Stimulated activated CD4-positive, alpha-beta T cell treated with anti-CD3 and anti-CD28 coated beads, Interleukin-1b, Interleukin-23, amount 100 ng/mL, for 24 hours (primary cell): ENCODE results near the gene LRFN3.
"Not testable (repeated sequence)": the region's sequence is repeated elsewhere in the genome, so short reads cannot be mapped to it uniquely, and the experiment has no call there.

Experiments used
- DNase-seq, 4 experiments: peaks; one replicate each; pipeline ENCODE4 v3.0.0-alpha.2; 2020; ENCODE audit warnings: low read depth in 4 of 4, low spot score in 1 of 4

The LRFN3 gene

GRCh38 chr19:35935911-35936737 is at the start of gene LRFN3:
Gene LRFN3, plus strand, starts transcription at chr19:35936374. Its CDS starts 3,052 bp downstream, at chr19:35939426.
- DNase-seq = peak in 2 of 4 experiments; percentile 50 to 62

GRCh38 chr19:35887197-35887596 is 49.0 kb upstream of the LRFN3 start:
- DNase-seq = no peak

DNA sequence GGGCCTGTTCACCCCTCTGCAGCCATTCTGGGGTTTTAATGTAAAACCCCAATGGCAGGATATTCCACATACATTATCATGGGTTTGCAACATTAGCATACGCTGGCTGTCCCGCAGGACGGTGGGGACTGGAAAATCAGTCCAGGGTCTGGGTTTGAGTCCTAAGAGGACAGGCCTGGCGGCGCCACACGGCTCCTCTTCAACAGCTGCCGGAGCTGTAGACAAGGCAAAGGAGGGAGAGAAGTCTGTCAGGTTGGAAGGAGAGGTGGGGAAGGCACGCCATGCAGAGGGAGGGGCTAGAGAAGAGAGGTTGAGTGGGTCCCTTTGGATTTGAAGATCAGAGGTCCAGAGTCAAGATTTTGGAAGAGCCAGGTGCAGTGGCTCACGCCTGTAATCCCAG is 47.8 kb upstream of the LRFN3 start:
- no peak for DNase-seq

DNA sequence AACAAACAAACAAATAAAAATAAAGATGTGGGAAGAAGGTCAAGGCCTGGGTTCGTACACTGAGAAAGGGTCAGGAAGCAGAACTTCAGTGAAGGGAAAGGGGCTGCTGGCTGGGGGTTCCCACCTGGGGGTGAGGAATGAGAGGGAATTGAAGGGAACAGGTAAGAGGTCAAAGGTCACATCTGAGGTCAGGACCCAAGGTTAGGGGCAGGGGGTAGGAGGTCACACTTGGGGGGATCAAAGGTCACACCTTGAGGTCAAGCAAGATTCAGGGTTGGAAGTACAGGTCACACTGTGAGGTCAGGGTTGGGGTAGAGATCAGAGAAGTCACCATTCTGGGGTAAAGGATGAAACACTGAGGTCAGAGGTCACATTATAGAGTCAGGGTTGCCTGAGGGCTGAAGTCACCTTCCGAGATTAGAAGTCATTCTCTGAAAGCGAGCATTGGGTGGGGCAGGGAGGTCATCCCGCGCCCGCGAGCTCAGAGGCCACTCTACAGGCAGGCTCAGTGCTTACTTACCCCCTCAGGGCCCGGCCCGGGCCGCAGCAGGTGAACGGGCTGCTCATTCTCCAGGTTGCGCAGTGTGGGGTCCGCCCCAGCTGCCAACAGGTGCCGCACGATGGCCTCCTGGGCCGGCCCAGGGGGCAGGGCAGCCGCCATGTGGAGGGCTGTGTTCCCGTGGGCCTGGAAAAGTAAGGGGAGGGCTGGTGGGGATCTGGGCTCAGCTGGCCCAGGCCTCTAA is 46.6 kb upstream of the LRFN3 start:
- DNase-seq = no peak

DNA sequence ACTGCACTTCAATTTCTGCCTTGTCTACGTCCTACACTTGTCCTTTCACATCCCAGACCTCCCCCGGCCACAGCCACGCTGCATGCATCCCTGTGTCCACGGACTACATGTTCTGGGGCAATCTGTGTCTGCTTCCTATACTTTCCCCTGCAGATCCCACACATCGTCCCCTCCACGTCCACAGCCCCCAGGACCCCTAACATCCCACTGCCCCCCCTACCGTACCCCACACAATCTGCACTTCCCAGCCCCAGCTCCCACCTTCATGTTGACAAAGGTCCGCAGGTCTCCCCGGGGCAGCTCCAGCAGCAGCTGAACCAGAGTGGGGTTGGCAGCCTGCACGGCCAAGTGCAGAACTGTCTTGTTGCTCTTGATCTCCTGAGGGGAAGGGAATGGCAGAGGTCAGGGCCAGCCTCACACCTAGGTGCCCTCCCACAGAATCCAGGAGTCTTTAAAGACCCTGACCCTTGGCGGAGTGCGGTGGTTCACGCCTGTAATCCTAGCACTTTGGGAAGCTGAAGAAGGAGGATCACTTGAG is 46.0 kb upstream of the LRFN3 start:
- DNase-seq = no peak

DNA sequence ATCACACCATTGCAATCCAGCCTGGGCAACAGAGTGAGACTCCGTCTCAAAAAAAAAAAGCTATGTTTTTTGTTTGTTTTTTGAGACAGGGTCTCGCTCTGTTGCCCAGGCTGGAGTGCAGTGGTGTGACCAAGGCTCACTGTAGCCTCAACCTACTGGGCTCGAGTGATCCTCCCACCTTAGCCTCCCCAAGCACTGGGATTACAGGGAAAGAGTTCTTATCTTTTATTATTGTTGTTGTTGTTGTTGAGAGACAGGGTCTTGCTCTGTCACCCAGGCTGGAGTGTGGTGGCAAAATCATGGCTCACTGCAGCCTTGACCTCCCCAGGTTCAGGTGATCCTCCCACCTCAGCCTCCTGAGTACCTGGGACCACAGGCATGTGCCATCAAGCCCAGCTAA is 44.4 kb upstream of the LRFN3 start:
- not testable (repeated sequence) for DNase-seq

- no peak for DNase-seq
These were observed 41.8 kb upstream of the LRFN3 start for GRCh38 chr19:35894342-35894741.

GRCh38 chr19:35895911-35896642 is 40.1 kb upstream of the LRFN3 start:
- DNase-seq = no peak

- DNase-seq = no peak
These were observed 39.5 kb upstream of the LRFN3 start for GRCh38 chr19:35896643-35897040.

DNA sequence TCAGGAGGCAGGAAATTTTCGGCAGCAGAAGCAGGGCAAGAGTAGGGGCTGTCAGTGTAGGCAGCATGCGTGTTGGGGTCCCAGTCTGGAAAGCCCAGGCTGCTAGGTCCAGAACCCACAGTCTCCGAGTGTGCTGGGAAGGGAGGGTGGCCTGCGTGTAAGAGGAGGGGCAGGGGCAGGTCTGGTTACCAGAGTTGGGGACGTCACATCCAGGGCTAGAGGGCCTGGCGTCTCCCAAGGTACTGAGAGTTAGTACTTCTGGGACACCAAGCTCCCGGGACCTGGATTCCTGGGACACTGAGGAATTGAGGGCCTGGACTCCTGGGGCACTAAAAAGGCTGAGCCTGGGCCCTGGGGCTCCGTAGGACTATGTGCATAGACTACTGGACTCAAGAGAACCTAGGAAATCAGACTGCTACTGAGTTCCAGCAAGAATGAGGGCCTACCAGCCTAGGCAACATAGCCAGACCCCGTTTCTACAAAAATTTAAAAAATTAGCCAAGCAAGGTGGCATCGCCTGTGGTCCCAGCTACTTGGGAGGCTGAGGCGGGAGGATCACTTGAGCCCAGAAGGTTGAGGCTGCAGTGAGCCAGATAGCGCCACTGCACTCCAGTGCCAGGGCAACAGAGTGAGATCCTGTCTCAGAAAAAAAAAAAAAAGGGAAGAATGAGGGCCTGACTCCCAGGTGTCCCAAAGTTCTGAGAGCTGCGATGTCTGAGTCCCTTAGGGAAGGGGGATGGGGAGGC is 38.3 kb upstream of the LRFN3 start:
- no peak for DNase-seq

- no peak for DNase-seq
These were observed 37.7 kb upstream of the LRFN3 start for GRCh38 chr19:35898499-35898809.

DNA sequence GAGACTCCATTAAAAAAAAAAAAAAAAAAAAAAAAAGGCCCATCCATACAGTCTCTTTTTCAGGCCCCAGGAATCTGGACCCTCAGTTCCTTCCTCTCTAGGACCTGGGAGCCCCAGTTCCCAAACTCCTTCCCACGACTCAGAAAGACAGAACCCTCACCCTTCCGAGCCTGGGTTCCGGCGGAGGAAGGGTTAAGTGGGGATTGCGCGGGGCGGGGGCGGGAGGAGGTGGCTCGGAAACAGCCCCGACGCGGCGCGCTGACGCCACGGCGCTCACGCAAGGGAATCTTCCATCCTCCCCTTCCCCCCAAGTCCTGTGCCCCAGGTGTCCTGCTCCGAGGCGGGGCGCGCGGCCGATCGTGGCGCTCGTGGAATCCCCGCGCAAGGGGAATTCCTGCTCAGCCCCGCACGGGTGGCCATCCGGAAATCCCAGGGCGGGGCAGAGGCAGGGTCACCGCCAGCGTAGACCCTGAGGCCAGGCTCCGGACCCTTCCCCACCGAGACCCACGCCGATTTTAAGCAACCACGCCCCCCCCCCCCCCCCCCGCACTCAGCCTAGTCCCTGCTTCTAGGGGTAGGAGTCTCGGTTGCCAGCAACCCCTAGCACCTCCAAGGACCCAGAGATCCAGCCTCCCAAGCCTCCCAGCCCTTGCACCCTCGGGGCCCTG is 36.5 kb upstream of the LRFN3 start:
- peak; percentile 69 to 84 (median 76) for DNase-seq

DNA sequence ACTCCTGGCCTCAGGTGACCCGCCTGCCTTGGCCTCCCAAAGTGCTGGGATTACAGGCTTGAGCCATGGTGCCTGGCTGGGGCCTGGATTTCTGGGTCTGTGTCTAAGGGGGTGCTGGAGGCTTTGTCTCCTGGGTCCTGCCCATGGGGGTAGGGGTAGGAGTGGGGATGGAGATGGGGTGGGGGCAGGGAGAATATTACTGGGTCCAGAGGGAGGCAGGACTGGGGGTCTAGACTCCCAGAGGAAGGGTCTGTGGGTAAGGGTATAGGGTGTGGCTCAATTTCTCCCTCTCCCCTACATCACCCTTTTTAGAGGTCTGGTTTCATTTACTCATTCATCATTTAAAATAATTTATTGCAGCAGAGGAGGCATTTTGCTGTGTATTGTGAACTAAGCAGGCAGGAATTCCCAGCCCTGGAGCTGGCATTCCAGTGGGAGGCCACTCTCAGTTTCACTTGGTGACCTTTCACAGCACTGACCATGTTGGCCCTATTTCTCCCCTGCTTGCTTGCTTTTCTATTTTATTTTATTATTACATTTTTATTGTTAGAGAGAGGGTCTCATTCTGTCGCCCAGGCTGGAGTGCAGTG is 35.0 kb upstream of the LRFN3 start:
- no peak for DNase-seq

DNA sequence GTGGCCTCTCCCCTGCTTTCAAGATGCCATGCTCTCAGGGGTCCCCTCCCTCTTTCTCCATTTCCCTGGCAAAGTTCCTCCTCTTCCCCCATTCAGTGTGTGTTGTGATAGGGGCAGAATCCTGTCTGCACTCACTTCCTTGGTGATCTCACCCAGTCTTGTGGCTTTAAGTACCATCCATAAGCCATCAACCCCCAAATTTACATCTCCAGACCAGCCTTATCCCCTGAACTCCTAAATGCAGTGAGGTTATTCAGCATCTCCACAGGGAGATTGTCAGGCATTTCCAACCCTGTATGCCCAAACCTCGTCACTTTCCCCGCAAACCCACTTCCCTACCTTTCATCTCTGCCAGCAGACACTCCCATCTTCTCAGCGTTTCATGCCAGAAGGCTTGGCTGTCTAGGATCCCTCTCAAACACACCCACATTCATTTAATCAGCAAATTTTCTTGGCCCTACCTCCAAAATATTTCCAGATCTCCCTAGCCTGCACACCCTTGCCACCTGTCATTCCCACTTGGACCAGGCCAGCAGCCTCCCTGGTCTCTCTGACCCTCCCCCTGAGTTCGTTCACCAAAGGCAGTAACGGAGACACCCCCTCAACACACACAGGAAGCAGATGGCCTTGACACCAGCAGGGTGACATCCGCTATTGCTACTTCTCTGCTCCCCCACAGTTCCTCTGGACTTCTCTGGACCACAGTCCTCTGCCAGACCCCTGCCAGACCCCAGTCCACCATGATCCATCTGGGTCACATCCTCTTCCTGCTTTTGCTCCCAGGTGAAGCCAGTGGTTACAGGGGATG is 34.1 kb upstream of the LRFN3 start, which contains the start of gene HCST:
TSS of gene HCST (plus strand) at position 676 of the 808 bp plus-strand sequence. CDS start at position 741, 65 bp downstream.
- DNase-seq = no peak

DNA sequence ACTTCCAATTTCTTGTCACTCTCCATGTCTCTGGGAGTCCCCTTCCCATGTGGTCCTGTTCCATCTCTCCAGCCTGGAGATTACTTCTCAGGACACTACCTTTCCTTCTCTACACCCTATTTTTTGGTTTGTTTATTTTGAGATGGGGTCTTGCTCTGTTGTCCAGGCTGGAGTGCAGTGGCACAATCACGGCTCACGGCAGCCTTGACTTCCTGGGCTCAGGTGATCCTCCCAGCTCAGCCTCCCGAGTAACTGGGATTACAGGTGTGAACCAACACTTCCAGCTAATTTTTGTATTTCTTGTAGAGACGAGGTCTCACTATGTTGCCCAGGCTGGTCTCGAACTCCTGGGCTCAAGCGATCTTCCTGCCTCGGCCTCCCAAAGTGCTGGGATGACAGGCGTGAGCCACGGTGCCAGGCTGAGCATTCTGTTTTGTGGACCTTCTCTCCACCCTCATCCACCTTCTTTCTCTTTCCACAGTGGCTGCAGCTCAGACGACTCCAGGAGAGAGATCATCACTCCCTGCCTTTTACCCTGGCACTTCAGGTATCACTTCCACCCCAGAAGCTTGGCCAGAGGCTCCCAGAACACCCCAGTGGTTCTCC is 33.2 kb upstream of the LRFN3 start:
- no peak for DNase-seq

- DNase-seq = peak; percentile 57 to 81 (median 62)
These were observed 32.5 kb upstream of the LRFN3 start for GRCh38 chr19:35903550-35904179.

- no peak for DNase-seq
These were observed 31.7 kb upstream of the LRFN3 start for GRCh38 chr19:35904311-35905068.
